ENCODE results near the gene FRMD7.
"Not testable (repeated sequence)": the region's sequence is repeated elsewhere in the genome, so short reads cannot be mapped to it uniquely, and the experiment has no call there.

The FRMD7 gene

DNA sequence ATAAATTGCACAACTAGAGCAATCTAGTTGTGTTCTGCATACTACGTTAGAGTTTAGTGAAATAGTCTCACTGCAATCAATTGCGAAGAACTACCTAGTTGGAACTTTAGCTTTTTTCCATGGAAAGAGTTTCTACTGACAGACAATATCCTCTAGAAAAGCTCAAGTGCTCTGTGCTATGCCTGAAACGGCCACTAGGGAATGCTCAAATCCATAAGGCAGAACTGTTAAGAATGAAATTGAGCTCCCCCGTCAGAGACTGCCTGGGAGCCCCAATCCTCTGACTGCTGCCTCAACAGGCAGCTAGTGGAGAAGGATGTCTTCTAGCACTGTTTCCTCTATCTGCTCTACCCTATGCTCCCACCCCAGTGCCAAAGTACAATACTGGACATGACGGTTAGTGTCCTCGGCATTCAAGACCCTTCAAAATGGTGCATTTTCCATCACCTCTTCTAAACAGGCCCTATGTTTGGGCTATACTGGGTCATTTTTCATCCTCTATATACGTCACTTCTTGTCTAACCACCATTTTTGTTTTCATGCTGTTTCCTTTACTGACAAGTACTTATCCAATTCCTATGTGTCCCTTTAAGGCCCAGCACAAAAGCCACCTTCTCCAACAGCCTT lies 35.3 kb downstream of the FRMD7 start:
- DNase-seq (ENCODE audit: low read depth), result no peak

DNA sequence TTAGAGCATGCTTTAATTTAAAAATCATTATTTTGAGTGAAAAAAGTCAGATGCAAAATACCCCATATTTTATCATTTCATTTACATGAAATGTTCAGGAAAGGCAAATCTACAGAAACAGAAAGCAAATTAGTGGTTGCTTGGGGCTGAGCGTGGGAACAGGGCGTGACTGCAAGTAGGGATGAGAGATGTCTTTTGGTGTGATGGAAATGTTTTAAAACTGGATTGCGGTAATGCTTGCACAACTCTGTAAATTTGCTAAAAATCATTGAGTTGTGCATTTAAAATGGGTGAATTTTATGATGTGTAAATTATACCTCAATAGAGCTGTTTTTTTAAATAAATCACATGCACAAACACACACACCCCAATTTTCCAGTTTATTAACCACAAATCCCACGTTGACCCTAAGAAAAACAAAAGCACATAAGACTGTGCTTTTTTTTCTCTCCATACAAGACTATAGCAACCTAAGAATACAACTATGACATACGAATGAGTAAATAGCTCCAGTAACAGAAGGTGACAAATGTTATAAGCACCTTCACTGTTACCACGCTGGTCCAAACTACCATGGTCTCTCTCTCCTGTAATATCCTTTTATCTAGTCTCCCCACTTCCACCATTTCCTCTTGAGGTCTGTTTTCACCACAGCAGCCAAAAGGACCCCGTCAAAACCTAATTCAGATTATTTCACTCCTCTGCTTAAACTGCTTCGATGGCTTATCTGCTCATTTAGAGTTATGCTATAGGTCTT lies 37.2 kb downstream of the FRMD7 start:
- DNase-seq (ENCODE audit: low read depth), result no peak

DNA sequence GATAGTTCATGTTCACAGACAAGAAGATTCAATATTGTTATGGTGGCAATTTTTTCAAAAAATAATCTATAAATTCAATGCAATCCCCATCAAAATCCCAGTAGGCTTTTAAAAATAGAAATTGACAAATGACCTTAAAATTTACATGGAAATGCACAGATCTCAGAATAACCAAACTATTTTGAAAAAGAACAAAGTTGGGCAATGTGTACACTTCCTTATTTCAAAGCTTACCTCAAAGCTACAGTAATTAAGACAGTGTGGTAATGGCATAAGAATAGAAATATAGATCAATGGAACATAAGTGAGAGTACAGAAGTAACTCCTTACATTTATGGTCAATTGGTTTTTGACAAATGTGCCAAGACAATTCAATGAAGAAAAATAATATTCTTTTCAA lies 39.0 kb downstream of the FRMD7 start:
- DNase-seq (ENCODE audit: low read depth), result no peak

DNA sequence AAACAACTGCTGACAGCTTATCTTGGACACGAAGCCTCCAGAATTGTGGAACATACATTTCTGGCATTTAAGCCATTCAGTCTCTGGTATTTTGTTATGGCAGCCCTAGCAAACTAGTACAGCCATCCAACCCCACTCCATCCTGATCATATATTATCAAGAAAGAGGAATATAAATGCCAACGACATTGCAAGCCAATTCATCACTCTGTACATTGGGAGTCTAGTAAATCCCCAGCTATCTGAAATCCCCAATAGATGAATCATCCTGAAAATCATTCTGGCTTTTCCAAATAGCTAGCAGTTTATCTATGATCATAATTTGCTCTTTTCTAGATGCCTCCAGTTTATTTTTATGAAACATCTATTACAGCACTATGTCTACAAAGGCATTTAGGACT lies 41.1 kb downstream of the FRMD7 start:
- peak; percentile 37 for DNase-seq (ENCODE audit: low read depth)

DNA sequence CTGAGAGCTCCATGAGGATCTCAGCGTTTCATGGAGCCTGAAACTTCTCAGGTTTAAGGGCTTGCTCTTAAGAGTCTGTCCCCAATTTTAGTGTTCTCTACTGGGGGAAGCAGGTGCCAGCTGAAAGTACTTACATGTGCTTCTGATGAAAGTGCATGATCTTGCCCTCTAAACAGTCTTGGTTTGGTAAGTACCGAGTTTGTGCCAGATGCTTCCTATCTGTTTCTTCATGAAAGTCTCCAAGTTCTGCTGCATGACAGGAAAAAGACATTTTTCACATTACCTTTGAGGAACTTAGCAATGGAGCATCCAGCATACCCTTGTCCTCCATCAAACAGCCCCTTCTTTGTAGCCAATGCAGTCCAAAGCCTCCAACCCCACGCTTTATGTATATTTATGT lies 42.0 kb downstream of the FRMD7 start:
- DNase-seq (ENCODE audit: low read depth), result no peak

DNA sequence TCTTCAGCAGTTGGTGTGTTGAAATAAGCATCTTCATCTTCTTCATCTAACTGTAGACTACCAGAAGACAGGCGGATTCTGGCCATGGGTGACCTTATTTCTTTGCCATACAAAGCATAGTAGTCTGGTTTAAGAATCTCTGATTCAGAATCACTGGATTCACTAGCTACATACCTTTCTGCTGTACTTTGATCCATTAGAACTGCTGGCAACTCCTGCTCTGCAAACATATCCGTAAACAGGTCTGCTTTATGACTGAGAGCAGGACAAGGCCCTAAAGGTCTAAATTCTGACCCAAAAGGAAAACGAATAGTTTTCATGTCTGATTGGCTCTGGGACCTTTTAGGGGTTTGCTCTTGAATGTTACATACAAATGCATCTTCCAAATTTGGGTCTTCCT lies 49.9 kb downstream of the FRMD7 start:
- DNase-seq (ENCODE audit: low read depth), result no peak

DNA sequence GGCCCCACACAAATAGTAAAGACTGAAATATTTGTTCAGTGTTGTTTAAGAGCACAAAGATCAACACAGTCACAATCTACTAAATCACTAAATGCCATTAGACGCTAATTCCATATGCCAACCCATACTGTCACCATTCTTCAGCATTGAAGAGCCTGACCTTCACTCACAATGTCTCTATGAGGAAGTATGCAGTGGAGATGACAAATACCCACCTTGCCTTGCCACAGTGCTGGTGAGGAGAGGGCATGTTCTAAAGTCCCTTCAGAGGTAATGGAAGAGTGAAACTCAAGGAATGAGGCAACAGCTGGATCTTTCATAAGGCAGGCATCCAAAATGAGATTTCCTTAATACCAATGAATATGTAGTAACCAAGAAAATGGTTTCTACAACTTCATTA lies 50.4 kb downstream of the FRMD7 start:
- no peak for DNase-seq (ENCODE audit: low read depth)

DNA sequence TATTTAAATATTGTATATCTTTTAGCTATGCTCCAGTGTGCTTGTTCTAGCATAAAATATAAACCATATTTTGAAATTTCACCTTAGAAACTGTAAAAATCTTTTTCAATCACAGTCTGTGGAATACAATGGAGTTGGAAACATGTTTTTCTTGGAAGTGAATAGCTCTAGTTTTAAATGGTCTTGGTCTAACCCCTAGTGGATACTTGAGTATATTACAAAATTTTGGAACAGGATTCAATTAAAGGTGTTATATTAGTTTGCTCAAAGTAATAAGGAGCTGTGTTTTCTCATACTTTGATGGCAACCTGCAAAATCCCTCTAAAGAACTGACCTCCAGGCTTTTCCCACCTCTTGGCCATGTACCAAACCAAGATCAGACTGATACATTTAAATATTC lies 56.6 kb downstream of the FRMD7 start:
- no peak for DNase-seq (ENCODE audit: low read depth)

DNA sequence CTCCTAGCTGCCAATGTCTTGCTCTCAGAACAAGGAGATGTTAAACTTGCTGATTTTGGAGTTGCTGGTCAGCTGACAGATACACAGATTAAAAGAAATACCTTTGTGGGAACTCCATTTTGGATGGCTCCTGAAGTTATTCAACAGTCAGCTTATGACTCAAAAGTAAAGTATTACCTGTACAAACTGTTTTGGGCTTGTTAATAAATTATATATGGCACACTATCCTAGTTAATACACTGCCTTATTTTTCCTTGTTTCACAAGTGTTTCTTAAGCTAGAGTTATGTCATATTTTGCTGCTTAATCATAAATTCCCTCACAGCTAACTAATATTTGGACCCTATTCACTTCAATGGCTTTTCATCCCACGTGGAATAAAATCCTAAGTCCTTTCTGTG lies 59.4 kb downstream of the FRMD7 start:
- DNase-seq (ENCODE audit: low read depth), result no peak

DNA sequence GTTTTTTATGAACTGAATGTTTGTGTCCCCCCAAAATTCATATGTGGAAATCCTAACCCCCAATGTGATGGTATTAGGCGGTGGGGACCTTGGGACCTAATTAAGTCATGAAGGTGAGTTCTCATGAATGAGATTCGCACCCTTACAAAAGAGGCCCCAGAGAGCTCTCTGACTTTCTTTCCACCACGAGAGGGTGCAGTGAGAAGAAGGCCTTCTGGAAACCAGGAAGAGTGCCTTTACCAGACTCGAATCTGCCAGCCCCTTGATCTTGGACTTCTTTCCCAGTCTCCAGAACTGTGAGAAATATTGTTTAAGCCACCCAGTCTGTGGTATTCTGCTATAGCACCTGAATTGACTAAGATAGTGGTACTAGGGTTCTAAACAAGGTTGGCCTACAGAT lies 64.0 kb downstream of the FRMD7 start:
- no peak for DNase-seq (ENCODE audit: low read depth)

DNA sequence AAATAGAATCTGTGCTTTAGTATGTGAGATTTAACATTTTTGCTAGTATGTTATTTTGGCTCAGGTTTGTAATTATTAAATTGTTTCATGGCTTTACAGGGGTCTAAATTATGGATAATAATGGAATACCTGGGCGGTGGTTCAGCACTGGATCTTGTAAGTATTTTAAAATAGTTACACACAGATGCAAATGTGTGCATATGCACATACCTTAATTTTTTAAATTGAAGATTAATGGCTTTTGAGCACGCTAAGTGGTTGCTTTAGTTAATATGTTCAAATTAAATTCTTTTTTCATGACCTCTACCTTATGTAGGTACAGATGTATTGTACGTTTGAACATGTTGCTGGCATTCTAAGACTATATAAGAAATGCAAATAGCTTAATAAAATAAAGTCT lies 64.5 kb downstream of the FRMD7 start:
- DNase-seq (ENCODE audit: low read depth), result no peak

DNA sequence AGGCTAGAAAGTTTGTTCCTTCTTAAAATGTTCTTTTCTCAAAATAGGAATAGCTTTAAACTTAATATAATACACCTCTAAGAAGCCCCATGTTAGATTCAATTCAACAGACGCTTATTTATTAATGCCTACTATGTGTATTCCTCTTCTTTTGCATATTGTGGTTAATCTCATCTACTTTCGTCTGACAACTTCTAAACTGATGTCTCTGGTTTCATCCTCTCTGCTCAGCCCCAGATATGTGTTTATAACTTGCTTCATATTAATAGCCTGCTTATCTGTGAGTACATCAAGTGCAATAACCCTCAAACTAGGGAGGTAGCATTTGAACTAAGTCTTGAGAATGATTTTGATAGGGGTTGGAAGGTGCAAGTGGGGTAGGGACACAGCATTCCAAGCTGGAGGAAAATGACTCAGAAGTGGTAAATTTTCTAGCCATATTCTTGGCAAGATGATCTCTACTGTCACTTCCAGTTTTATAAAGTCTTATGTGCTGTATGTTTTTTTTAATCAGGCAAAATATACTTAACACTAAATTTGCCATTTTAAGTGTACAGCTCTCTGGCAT lies 67.8 kb downstream of the FRMD7 start:
- no peak for DNase-seq (ENCODE audit: low read depth)

DNA sequence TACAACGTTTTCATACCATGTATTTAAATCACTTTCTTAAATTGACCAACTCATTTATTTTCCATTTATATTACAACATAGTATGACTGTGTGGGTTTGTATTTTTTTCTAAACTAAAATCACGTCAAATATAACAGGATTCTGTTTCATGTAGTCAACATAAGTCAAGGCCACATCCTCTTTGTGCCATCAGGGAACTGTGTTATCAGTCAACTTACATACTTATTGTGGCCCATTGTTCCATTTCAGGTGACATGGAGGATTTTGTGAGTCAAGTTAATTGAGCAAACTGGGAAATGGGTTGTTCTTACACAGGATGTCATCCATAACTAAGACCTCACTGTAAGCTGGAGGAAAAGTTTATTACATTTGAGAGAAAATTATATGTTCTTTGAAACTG lies 68.8 kb downstream of the FRMD7 start:
- no peak for DNase-seq (ENCODE audit: low read depth)

DNA sequence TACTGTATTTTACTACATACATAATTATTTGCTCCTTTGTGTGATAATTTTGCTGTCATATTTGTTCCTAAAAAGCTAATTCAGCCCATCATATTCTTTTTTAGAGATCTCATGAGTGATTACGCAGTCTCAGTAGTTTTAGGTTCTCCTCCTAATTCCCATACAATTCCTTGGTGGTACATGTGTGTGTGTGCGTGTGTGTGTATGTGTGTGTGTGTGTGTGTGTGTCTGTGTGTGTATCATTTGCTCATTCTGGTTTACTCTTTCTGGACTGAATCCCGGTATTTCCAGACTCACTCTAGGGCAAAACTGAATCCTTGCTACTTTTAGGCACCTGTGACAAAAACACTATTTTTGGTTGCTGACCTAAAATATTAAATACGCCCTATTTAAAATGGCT lies 69.8 kb downstream of the FRMD7 start:
- DNase-seq (ENCODE audit: low read depth), result no peak

DNA sequence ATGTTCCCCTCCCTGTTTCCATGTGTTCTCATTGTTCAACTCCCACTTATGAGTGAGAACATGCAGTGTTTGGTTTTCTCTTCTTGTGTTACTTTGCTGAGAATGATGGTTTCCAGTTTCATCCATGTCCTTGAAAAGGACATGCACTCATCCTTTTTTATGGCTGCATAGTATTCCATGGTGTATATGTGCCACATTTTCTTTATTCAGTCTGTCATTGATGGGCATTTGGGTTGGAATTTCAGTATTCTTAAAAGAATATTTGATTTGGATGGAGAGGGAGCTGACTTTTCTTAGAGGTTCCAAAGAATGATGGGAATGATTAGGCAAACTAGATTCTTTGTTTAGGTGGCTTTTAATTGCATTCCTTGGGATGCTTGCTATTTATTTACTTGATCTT lies 76.0 kb downstream of the FRMD7 start:
- DNase-seq (ENCODE audit: low read depth), result not testable (repeated sequence)

DNA sequence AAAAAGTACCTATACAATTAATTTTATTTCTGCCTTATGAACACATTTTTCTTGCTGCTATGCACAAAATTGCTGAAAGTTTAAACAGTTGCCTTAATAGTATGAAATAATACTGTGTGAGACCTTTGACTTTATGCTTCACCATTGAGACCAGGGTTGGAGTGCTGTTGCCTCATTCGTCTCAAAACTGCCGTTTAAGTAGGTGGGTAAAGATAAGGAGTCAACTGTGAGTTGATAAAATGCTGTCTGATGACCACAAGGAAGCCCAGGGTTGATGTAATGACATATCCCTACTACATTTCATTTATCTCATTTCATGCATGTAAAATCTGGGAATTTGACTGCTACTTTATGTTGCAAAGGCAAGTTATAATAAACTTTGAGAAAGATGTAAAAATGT lies 81.3 kb downstream of the FRMD7 start:
- no peak for DNase-seq (ENCODE audit: low read depth)

DNA sequence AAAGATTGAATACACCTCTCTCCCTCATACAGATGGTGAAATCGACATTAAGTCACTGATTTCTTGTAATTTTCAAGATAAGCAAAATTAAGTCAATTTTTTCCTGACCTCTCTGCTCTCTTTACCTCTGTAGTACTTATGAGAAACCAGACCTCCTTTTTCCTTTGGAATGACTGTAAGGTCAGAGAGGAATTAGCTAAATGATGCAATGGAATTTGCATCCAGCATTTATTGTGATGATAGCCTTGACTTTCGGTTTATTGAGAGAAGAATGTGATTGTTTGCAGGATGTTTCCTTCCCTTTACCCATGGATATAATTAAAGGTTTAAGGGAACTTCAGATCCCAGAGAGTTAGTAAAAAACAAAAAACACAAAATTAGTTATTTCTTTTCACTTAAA lies 82.4 kb downstream of the FRMD7 start:
- no peak for DNase-seq (ENCODE audit: low read depth)

DNA sequence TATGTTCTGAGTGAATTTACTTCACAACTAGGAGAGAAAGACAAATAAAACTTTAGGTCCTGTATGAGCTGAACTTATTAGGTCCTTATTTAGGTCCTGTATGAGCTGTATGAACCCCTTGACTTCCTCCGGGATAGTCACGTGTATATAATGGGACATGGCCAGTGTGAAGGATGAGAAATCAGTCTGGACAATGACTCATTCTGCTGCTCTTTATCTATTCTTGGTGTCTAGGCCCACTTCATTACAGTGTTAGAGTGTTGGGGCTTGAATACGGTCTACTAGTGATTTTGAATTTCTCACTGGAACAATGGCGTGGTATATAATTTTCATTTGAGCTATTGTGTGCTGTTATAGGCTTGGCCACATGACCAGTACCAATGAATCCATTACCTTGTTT lies 82.9 kb downstream of the FRMD7 start:
- DNase-seq (ENCODE audit: low read depth), result no peak

DNA sequence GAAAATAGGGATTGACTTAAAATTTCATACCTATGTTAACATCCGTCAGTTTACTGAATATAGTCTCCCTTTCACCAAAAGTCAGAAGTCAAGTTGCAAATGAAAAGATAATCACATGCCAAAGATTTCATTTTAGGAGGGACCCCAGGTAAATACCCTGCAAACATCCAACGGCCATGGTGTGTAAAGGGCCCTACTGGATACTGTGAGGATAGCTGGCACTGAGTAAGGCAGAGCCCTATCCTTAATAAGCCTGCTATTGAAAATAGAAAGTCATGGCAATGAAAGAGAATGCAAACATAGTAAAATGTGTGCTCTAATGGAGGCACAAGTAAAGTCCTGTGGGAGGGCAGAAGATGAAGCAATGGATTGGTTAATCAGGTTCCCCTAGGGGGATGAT lies 83.8 kb downstream of the FRMD7 start:
- DNase-seq (ENCODE audit: low read depth), result no peak

DNA sequence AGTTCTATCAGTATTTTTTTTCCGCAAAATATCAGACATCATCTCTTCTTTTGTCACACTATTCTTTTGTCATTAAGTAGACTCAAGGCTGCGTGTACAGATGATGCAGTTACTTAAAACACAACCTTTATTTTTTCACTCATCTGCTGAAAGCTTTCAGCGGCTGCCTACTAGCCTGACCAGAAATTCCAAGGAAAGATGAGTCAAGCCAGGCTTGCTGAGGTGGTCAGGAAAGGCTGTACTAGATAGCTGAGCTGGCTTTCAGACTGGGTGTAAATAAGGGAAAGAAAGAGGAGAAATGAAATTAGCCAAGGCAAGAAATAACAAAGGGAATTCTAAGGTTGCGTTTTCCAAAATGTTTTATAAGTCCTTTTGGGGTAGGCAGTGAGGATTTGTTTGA lies 86.8 kb downstream of the FRMD7 start:
- DNase-seq (ENCODE audit: low read depth), result no peak

DNA sequence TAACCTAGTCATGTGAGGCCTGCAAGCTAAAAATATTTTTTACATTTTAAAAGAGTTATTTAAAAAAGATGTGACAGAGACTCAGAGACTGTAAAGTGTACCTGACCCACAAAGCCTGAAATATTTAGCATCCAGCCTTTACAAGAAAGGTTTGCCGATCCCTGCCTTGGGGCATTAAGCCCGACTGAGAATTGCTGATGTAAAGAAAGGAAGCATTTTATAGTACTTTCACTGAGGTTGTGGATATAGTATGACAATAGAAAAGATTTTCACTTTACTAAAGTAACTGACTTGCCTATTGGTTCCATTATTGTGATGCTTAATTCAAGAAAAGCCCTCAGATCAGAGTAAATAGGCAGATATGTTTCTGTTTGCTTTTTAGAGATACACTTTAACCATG lies 87.8 kb downstream of the FRMD7 start:
- DNase-seq (ENCODE audit: low read depth), result no peak

DNA sequence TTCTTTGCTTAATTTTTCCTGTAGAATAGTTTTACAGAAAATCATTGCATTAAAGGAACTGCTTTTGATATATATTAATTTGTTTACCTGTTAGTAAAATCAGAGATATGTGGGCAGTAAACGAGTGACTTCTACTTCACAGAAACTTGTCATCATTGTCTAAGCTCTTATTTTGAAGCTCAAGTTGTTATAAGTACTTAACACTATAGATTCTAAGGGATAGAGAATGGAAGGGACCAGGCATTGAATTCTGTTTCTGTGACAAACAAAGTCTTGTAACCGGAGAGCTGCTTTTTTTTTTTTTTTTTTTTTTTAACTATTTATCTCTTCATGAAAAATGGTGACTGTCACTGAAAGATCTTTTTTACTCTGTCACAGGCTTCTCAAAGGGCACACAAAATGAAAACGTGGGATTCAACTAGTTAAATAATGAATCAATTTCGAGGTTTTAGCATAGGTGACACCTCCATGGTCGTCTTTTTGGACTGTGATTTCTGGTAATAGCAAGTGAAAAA lies 90.3 kb downstream of the FRMD7 start:
- DNase-seq (ENCODE audit: low read depth), result no peak

DNA sequence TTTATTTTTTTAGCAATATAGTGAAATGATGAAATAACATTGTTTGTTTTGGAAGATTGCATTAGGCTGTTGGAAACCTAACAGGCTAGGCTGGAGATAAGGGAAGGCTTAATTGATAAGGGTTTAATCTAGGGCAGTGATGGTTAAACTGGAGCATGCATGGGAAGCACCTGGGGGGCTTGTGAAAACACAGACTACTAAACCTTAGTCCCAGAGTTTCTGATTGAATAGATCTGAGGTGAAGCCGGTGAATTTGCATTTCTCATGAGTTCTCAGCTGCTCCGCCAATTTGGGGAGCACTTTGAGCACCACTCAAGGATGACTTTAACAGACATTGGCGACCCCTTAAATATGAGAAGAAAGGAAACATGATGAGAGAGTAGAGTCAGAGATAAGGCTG lies 93.2 kb downstream of the FRMD7 start:
- DNase-seq (ENCODE audit: low read depth), result no peak

DNA sequence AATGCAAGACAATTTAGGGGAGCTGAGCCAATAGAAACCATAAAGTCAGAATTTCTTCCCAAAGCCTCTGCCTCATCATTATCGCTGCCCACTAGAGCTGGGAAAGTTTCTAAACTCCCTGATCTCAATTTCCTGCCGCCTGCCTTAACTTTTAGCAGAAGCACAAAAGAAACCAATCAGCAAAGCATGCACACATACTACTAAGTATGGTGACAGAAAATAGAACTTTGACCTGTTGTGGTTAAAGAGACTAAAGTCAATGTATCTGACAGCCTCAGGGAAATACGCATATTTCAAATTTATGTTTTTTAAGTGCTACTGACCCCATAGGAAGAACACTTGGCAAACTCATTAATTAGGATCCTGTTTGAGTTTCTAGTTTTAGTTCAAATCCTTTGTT lies 94.7 kb downstream of the FRMD7 start:
- no peak for DNase-seq (ENCODE audit: low read depth)
